Neural cell (in vitro differentiated cells): ENCODE results near the gene TPBG. TPM values are rescaled to one million over a fixed set of nuclear protein-coding genes. Genes with fewer than 3 reads are reported as not detected.

ENCODE experiments used
- H2AFZ ChIP-seq: fragments of 200-600, 300-800 bp; sonication (generic), shearing (Covaris generic); 2 replicates; pipeline ENCODE4 v1.6.0; 2014; ENCODE audit warnings: low read depth, mild to moderate bottlenecking, antibody characterized with exemption, low read length, moderate library complexity
- H3F3A ChIP-seq: fragments of 200-600 bp; shearing (Covaris generic); 2 replicates; pipeline ENCODE4 v1.6.1; 2016; ENCODE audit warnings: mild to moderate bottlenecking, moderate library complexity, mixed read lengths, antibody characterized with exemption, low read length; ENCODE audit not compliant: insufficient read depth, poor library complexity, severe bottlenecking
- H3K27ac ChIP-seq: fragments of 200-600, 300-800 bp; sonication (generic), shearing (Covaris generic); 2 replicates; pipeline ENCODE4 v1.5.1; 2014; ENCODE audit warnings: mild to moderate bottlenecking, low read length, moderate library complexity
- H3K27me3 ChIP-seq: fragments of 300-800, 200-600 bp; sonication (generic), shearing (Covaris generic); 2 replicates; pipeline ENCODE4 v1.6.0; 2014; ENCODE audit warnings: mild to moderate bottlenecking, low read depth, low read length, moderate library complexity; ENCODE audit not compliant: insufficient read depth
- H3K36me3 ChIP-seq: fragments of 300-800, 200-600 bp; sonication (generic), shearing (Covaris generic); 2 replicates; pipeline ENCODE4 v1.5.1; 2014; ENCODE audit warnings: mild to moderate bottlenecking, antibody characterized with exemption, low read length, moderate library complexity; ENCODE audit not compliant: insufficient read depth
- H3K4me2 ChIP-seq: fragments of 300-800, 200-600 bp; sonication (generic), shearing (Covaris generic); 2 replicates; pipeline ENCODE4 v1.6.0; 2014; ENCODE audit warnings: mild to moderate bottlenecking, low read length
- H3K4me3 ChIP-seq: fragments of 300-800, 200-600 bp; sonication (generic), shearing (Covaris generic); 2 replicates; pipeline ENCODE4 v1.5.1; 2014; ENCODE audit warnings: mild to moderate bottlenecking, low read length, moderate library complexity
- H3K79me2 ChIP-seq: fragments of 200-600 bp; shearing (Covaris generic); replicated peaks from 2 replicates; pipeline ENCODE4 v1.6.0; 2014; ENCODE audit warnings: mild to moderate bottlenecking, low read length, moderate library complexity; ENCODE audit not compliant: insufficient read depth
- H3K9ac ChIP-seq: fragments of 300-800, 200-600 bp; sonication (generic), shearing (Covaris generic); 2 replicates; pipeline ENCODE4 v1.6.1; 2016; ENCODE audit warnings: mild to moderate bottlenecking, low read length, mixed read lengths
- H3K9me2 ChIP-seq: fragments of 200-600 bp; shearing (Covaris generic); 2 replicates; pipeline ENCODE4 v1.6.1; 2016; ENCODE audit warnings: mild to moderate bottlenecking, low read length, mixed read lengths; ENCODE audit not compliant: insufficient read depth
- H3K9me3 ChIP-seq: fragments of 200-600, 300-800 bp; sonication (generic), shearing (Covaris generic); 2 replicates; pipeline ENCODE4 v1.6.1; 2016; ENCODE audit warnings: mild to moderate bottlenecking, mixed run types, low read length, moderate library complexity, mixed read lengths
- H4K20me1 ChIP-seq: fragments of 200-600 bp; shearing (Covaris generic); 2 replicates; pipeline ENCODE4 v1.6.1; 2016; ENCODE audit warnings: mild to moderate bottlenecking, mixed run types; ENCODE audit not compliant: insufficient read depth
- CTCF ChIP-seq: fragments of 450-650 bp; IDR thresholded peaks from 2 replicates; pipeline ENCODE4 v1.5.1; 2014; ENCODE audit warnings: antibody characterized with exemption, mild to moderate bottlenecking, moderate library complexity; ENCODE audit not compliant: poor library complexity, severe bottlenecking
- EP300 ChIP-seq: fragments of 450-650 bp; conservative IDR thresholded peaks from 2 replicates; pipeline ENCODE4 v1.6.1; 2014; ENCODE audit warnings: antibody characterized with exemption, mild to moderate bottlenecking, moderate library complexity; ENCODE audit not compliant: poor library complexity, severe bottlenecking
- EZH2 ChIP-seq: fragments of 200-600, 300-800 bp; shearing (Covaris generic), sonication (generic); IDR thresholded peaks from 2 replicates; pipeline ENCODE4 v1.6.1; 2014; ENCODE audit warnings: antibody characterized with exemption, low read length, borderline replicate concordance, mild to moderate bottlenecking; ENCODE audit not compliant: insufficient read depth, poor library complexity, severe bottlenecking
- MXI1 ChIP-seq: fragments of 450-650 bp; conservative IDR thresholded peaks from 2 replicates; pipeline ENCODE4 v1.6.1; 2014; ENCODE audit warnings: antibody characterized with exemption, mild to moderate bottlenecking; ENCODE audit not compliant: poor library complexity, severe bottlenecking
- POLR2AphosphoS5 ChIP-seq: IDR thresholded peaks from 2 replicates; pipeline ENCODE4 v1.6.1; 2012
- RAD21 ChIP-seq: fragments of 450-650 bp; conservative IDR thresholded peaks from 2 replicates; pipeline ENCODE4 v1.6.1; 2014; ENCODE audit warnings: antibody characterized with exemption, mild to moderate bottlenecking, moderate library complexity
- REST ChIP-seq: IDR thresholded peaks from 2 replicates; pipeline ENCODE4 v1.6.1; 2012; ENCODE audit warnings: borderline replicate concordance
- SMC3 ChIP-seq: fragments of 450-650 bp; conservative IDR thresholded peaks from 2 replicates; pipeline ENCODE4 v1.6.1; 2014; ENCODE audit warnings: antibody characterized with exemption, mild to moderate bottlenecking, moderate library complexity; ENCODE audit not compliant: poor library complexity
- TAF1 ChIP-seq: IDR thresholded peaks from 2 replicates; pipeline ENCODE4 v1.6.1; 2012; ENCODE audit warnings: low read depth
- polyA plus RNA-seq: library from polyadenylated mRNA; depleted of rRNA; stranded (reverse); fragments of >200 nt; gene quantifications from 2 replicates; pipeline ENCODE4 v1.2.3, GENCODE V29; 2014

The TPBG gene
- polyA plus RNA-seq, 1 donor from 2014 or later, result 25.0 TPM

- Histone ChIP-seq H3K9me2 (no peaks in the 10 kb centered on the region), H3K27ac (no peak overlapping the region), H3F3A (no peaks in the 10 kb centered on the region), H3K79me2 (no peaks in the 10 kb centered on the region), H2AFZ (no peak overlapping the region), H4K20me1 (no peaks in the 10 kb centered on the region), H3K9me3 (no peaks in the 10 kb centered on the region), H3K9ac (no peak overlapping the region), H3K36me3 (no peaks in the 10 kb centered on the region), H3K4me2 (no peak overlapping the region), H3K27me3 (no peaks in the 10 kb centered on the region), H3K4me3 (no peak overlapping the region)
- no peak for TF ChIP-seq POLR2AphosphoS5
- no peak for TF ChIP-seq RAD21
- TF ChIP-seq EZH2, result no peak
- TF ChIP-seq MXI1, result no peak
- TF ChIP-seq EP300, result no peak
- TF ChIP-seq CTCF, result no peak
- no peak for TF ChIP-seq SMC3
- TF ChIP-seq REST, result no peak
- TF ChIP-seq TAF1, result no peak
These were observed 15.5 kb upstream of the TPBG start for GRCh38 chr6:82348130-82348529.

- no peak overlapping the region for H3K4me2 ChIP-seq
- H2AFZ ChIP-seq, result no peak overlapping the region
These were observed 9.8 kb upstream of the TPBG start for GRCh38 chr6:82353848-82354247.

GRCh38 chr6:82360552-82360951 is 3.1 kb upstream of the TPBG start:
- no peak for TF ChIP-seq EP300
- no peak for TF ChIP-seq MXI1
- TF ChIP-seq SMC3, result no peak
- TF ChIP-seq POLR2AphosphoS5, result no peak
- no peaks in the 10 kb centered on the region for H3K79me2 ChIP-seq
- no peak overlapping the region for H3K9ac ChIP-seq
- no peaks in the 10 kb centered on the region for H3K9me3 ChIP-seq
- H3K27ac ChIP-seq, result no peak overlapping the region
- H3K4me2 ChIP-seq, result no peak overlapping the region
- H3K4me3 ChIP-seq, result no peak overlapping the region
- H3K9me2 ChIP-seq, result no peaks in the 10 kb centered on the region
- H2AFZ ChIP-seq, result no peak overlapping the region
- no peaks in the 10 kb centered on the region for H4K20me1 ChIP-seq
- H3K27me3 ChIP-seq, result peaks cover 36% of the 10 kb centered on the region
- H3K36me3 ChIP-seq, result no peaks in the 10 kb centered on the region
- peaks cover under 1% of the 10 kb centered on the region for H3F3A ChIP-seq

More at GRCh38 chr6:82353848-82354247, 9.8 kb upstream of the TPBG start:
- TF ChIP-seq POLR2AphosphoS5, result no peak
- Histone ChIP-seq H3K9me3 (no peaks in the 10 kb centered on the region), H3K36me3 (no peaks in the 10 kb centered on the region), H3K4me3 (no peak overlapping the region), H3F3A (no peaks in the 10 kb centered on the region), H3K27me3 (no peaks in the 10 kb centered on the region), H3K79me2 (no peaks in the 10 kb centered on the region), H3K9me2 (no peaks in the 10 kb centered on the region), H4K20me1 (no peaks in the 10 kb centered on the region), H3K9ac (no peak overlapping the region), H3K27ac (no peak overlapping the region)
